ENCODE results near the gene MCTP1.

- no peak for TF ChIP-seq GATA2 (IDR thresholded peaks at IDR 0.05; ENCODE audit: low read depth, low read length)
- TF ChIP-seq GATA3 (IDR thresholded peaks at IDR 0.05; ENCODE audit: low read depth, low read length), result no peak
These were observed 255.1 kb downstream of the MCTP1 start for GRCh38 chr5:95029569-95030366.
